NK-92 (cell line): ENCODE data around the gene NCOA7.

Experiments
- DNase-seq: peaks from one replicate; lab custom pipeline; 2025; ENCODE audit not compliant: unreplicated experiment; lab: John Stamatoyannopoulos, UW

Gene NCOA7

GRCh38 chr6:125790358-125791150 is at the start of gene NCOA7:
Gene NCOA7, plus strand, starts transcription at chr6:125790960. Its CDS starts 24,395 bp downstream, at chr6:125815355.
- DNase-seq, result no peak

GRCh38 chr6:125741336-125741735 is 49.4 kb upstream of the NCOA7 start:
- no peak for DNase-seq

GRCh38 chr6:125742024-125742423 is 48.7 kb upstream of the NCOA7 start:
- DNase-seq, result no peak

- no peak for DNase-seq
Observed at GRCh38 chr6:125742464-125743120, 48.2 kb upstream of the NCOA7 start.

- no peak for DNase-seq
Observed at GRCh38 chr6:125743604-125744003, 47.2 kb upstream of the NCOA7 start.

- DNase-seq, result no peak
Observed at GRCh38 chr6:125745281-125746018, 45.3 kb upstream of the NCOA7 start.

GRCh38 chr6:125746019-125746414 is 44.7 kb upstream of the NCOA7 start:
- no peak for DNase-seq

- DNase-seq, result peak; percentile 5
Observed at GRCh38 chr6:125746731-125747588, 43.8 kb upstream of the NCOA7 start.

- DNase-seq, result no peak
Observed at GRCh38 chr6:125747589-125748405, 43.0 kb upstream of the NCOA7 start.

- DNase-seq, result no peak
Observed at GRCh38 chr6:125748406-125749172, 42.2 kb upstream of the NCOA7 start.

GRCh38 chr6:125749173-125749864 is 41.4 kb upstream of the NCOA7 start, which contains the start of gene HEY2:
Gene HEY2, plus strand, starts transcription at chr6:125749632. Its CDS starts 145 bp downstream, at chr6:125749777.
- DNase-seq, result no peak

GRCh38 chr6:125749865-125750691 is 40.7 kb upstream of the NCOA7 start:
- no peak for DNase-seq

- DNase-seq, result no peak
Observed at GRCh38 chr6:125750692-125751333, 39.9 kb upstream of the NCOA7 start.

- DNase-seq, result no peak
Observed at GRCh38 chr6:125751334-125751916, 39.3 kb upstream of the NCOA7 start.

GRCh38 chr6:125752773-125753172 is 38.0 kb upstream of the NCOA7 start:
- no peak for DNase-seq

GRCh38 chr6:125753218-125753936 is 37.4 kb upstream of the NCOA7 start:
- DNase-seq, result no peak
